LNCaP clone FGC (cell line): ENCODE data around the gene TJAP1.
"Not testable (repeated sequence)": the region's sequence is repeated elsewhere in the genome, so short reads cannot be mapped to it uniquely, and the experiment has no call there.

Source experiments
- DNase-seq: peaks from one replicate; pipeline ENCODE4 v3.0.0-alpha.2; 2011; ENCODE audit warnings: low read depth
- H3K4me3 ChIP-seq: 2 replicates; pipeline ENCODE4 v1.5.1; 2011; ENCODE audit warnings: mild to moderate bottlenecking, low read depth, low read length, control low read depth
- CTCF ChIP-seq: IDR thresholded peaks from 2 replicates; pipeline ENCODE4 v1.5.1; 2012; ENCODE audit warnings: mild to moderate bottlenecking; ENCODE audit not compliant: control insufficient read depth, insufficient read depth; ENCODE audit errors: extremely low read depth

Gene TJAP1

GRCh38 chr6:43523284-43523683, 45.9 kb downstream of the TJAP1 start:
- DNase-seq, result no peak
- no peak overlapping the region for H3K4me3 ChIP-seq
- no peak for TF ChIP-seq CTCF

GRCh38 chr6:43524483-43524961, 47.2 kb downstream of the TJAP1 start:
- peak; percentile 11 for DNase-seq
- TF ChIP-seq CTCF, result no peak
- H3K4me3 ChIP-seq, result no peak overlapping the region

- no peak for TF ChIP-seq CTCF
- H3K4me3 ChIP-seq, result no peak overlapping the region
- DNase-seq, result no peak
Observed at GRCh38 chr6:43532201-43532600, 54.8 kb downstream of the TJAP1 start.

GRCh38 chr6:43538986-43539385, 61.6 kb downstream of the TJAP1 start:
- not testable (repeated sequence) for H3K4me3 ChIP-seq, DNase-seq

GRCh38 chr6:43539409-43539808, 62.0 kb downstream of the TJAP1 start:
- H3K4me3 ChIP-seq, DNase-seq: not testable (repeated sequence)

- DNase-seq, result no peak
- no peak for TF ChIP-seq CTCF
- H3K4me3 ChIP-seq, result no peak overlapping the region
Observed at GRCh38 chr6:43540507-43540906, 63.1 kb downstream of the TJAP1 start.

GRCh38 chr6:43541774-43542471, 64.6 kb downstream of the TJAP1 start:
- DNase-seq, result no peak
- no peak overlapping the region for H3K4me3 ChIP-seq
- TF ChIP-seq CTCF, result no peak

GRCh38 chr6:43544461-43544860, 67.1 kb downstream of the TJAP1 start:
- no peak for DNase-seq
- TF ChIP-seq CTCF, result no peak
- no peak overlapping the region for H3K4me3 ChIP-seq
